HG03469 (cell line): Measurements from ENCODE around the gene LYRM4.

Experiments used
- ATAC-seq: cut with Tn5 transposase; IDR thresholded peaks from one replicate; pipeline ENCODE4 v1.9.1; 2021; ENCODE audit warnings: mild to moderate bottlenecking, moderate library complexity, moderate number of reproducible peaks; ENCODE audit not compliant: unreplicated experiment

Gene LYRM4

GRCh38 chr6:5260661-5261544 lies at the start of gene LYRM4, which contains the start of gene FARS2:
LYRM4 (minus strand) TSS chr6:5260950; CDS start chr6:5260733, 217 bp downstream.
FARS2 (plus strand) TSS chr6:5261513.
- ATAC-seq = peak; percentile 36

GRCh38 chr6:5308066-5308465 lies 47.3 kb upstream of the LYRM4 start:
- no peak for ATAC-seq

- no peak for ATAC-seq
Measured at GRCh38 chr6:5307058-5307457, 46.3 kb upstream of the LYRM4 start.

GRCh38 chr6:5305968-5306626 lies 45.3 kb upstream of the LYRM4 start:
- no peak for ATAC-seq

- no peak for ATAC-seq
Measured at GRCh38 chr6:5303682-5304081, 42.9 kb upstream of the LYRM4 start.

GRCh38 chr6:5302995-5303622 lies 42.4 kb upstream of the LYRM4 start:
- ATAC-seq = peak; percentile 64

- peak; percentile 55 for ATAC-seq
Measured at GRCh38 chr6:5302220-5302946, 41.6 kb upstream of the LYRM4 start.

GRCh38 chr6:5300206-5300764 lies 39.5 kb upstream of the LYRM4 start:
- ATAC-seq = no peak

GRCh38 chr6:5295623-5296022 lies 34.9 kb upstream of the LYRM4 start:
- ATAC-seq = no peak

- no peak for ATAC-seq
Measured at GRCh38 chr6:5294392-5295211, 33.9 kb upstream of the LYRM4 start.

- no peak for ATAC-seq
Measured at GRCh38 chr6:5293692-5294091, 32.9 kb upstream of the LYRM4 start.

- ATAC-seq = no peak
Measured at GRCh38 chr6:5292154-5292553, 31.4 kb upstream of the LYRM4 start.

- ATAC-seq = no peak
Measured at GRCh38 chr6:5290500-5290899, 29.8 kb upstream of the LYRM4 start.

GRCh38 chr6:5290097-5290496 lies 29.3 kb upstream of the LYRM4 start:
- no peak for ATAC-seq

GRCh38 chr6:5287966-5288297 lies 27.2 kb upstream of the LYRM4 start:
- no peak for ATAC-seq

- no peak for ATAC-seq
Measured at GRCh38 chr6:5287205-5287965, 26.6 kb upstream of the LYRM4 start.

GRCh38 chr6:5286780-5287179 lies 26.0 kb upstream of the LYRM4 start:
- no peak for ATAC-seq

GRCh38 chr6:5285526-5285925 lies 24.8 kb upstream of the LYRM4 start:
- ATAC-seq = no peak

- no peak for ATAC-seq
Measured at GRCh38 chr6:5285081-5285480, 24.3 kb upstream of the LYRM4 start.
